Mucosa of rectum (tissue), 2 donors: ENCODE measurements around the gene TCP10L.
"Not testable (repeated sequence)": the region's sequence is repeated elsewhere in the genome, so short reads cannot be mapped to it uniquely, and the experiment has no call there.

Experiments used
- H3K27ac ChIP-seq, 2 donors: one replicate each; pipeline ENCODE4 v1.7.0; 2013; ENCODE audit warnings: inconsistent platforms in 2 of 2, low read depth in 2 of 2, low read length in 2 of 2
- H3K27me3 ChIP-seq, 2 donors: one replicate each; pipeline ENCODE4 v1.7.0; 2013; ENCODE audit warnings: low read length in 2 of 2; ENCODE audit not compliant: control insufficient read depth in 2 of 2, insufficient read depth in 2 of 2
- H3K36me3 ChIP-seq, 2 donors: one replicate each; pipeline ENCODE4 v1.7.0; 2013; ENCODE audit warnings: low read length in 2 of 2; ENCODE audit not compliant: control insufficient read depth in 2 of 2, insufficient read depth in 2 of 2
- H3K4me1 ChIP-seq, 2 donors: one replicate each; pipeline ENCODE4 v1.7.0; 2013; ENCODE audit warnings: low read length in 2 of 2, mild to moderate bottlenecking in 1 of 2; ENCODE audit not compliant: control insufficient read depth in 2 of 2, insufficient read depth in 2 of 2
- H3K4me3 ChIP-seq, 2 donors: one replicate each; pipeline ENCODE4 v1.7.0; 2013; ENCODE audit warnings: low read length in 2 of 2
- H3K9ac ChIP-seq, 2 donors: one replicate each; pipeline ENCODE4 v1.7.0; 2013; ENCODE audit warnings: low read length in 2 of 2, low read depth in 1 of 2, mild to moderate bottlenecking in 1 of 2
- H3K9me3 ChIP-seq, 2 donors: one replicate each; pipeline ENCODE4 v1.7.0; 2013; ENCODE audit warnings: low read length in 2 of 2; ENCODE audit not compliant: control insufficient read depth in 2 of 2
- donor health status: healthy.
- donor health status: Normal muscosa, but diverticular disease.

TCP10L gene

GRCh38 chr21:32558106-32558505, 27.2 kb downstream of the TCP10L start:
- Histone ChIP-seq H3K27me3 (no peaks in the 10 kb centered on the region), H3K9ac (no peak overlapping the region), H3K9me3 (no peaks in the 10 kb centered on the region), H3K4me1 (no peaks in the 10 kb centered on the region), H3K4me3 (no peak overlapping the region), H3K36me3 (no peaks in the 10 kb centered on the region), H3K27ac (no peak overlapping the region)

DNA sequence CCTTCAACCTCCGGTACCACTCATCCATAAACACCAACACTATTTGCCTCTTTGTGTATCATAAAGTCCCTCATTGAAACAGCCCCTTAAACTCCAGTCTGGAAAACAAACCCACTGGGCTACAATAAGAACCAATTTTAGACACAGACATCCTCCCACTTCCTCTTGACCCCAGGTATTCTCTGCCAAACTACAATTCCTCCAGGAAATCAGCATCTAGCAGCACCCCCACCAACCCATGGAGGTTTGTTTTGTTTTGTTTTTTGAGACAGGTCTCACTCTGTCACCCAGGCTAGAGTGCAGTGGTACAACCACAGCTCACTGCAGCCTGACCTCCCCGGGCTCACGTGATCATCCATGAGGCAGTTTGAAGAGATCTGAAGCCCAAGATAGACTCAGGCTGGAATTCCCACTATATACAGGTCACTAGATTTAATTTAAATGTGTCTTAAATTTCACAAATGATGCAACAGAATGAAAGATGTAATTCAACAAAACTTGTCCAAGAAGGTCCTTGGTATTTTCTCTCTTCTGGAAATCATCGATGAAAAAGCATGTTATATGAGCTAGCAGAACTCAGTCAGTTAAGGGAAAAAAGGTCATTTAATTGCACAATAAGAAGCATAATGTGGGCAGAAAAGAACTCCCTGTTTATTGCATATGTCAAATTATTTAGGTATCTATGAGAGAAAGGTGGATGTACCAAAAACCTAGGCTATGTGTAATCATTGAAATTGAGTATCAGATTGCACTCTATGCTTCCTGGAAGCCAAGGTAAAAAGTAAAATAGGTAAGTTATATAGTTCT, 30.3 kb downstream of the TCP10L start:
- Histone ChIP-seq H3K27ac (no peak overlapping the region), H3K4me3 (no peak overlapping the region), H3K9ac (no peak overlapping the region), H3K9me3 (no peaks in the 10 kb centered on the region), H3K4me1 (no peaks in the 10 kb centered on the region), H3K36me3 (no peaks in the 10 kb centered on the region), H3K27me3 (no peaks in the 10 kb centered on the region)

- Histone ChIP-seq H3K9ac (no peak overlapping the region), H3K36me3 (no peaks in the 10 kb centered on the region), H3K27ac (no peak overlapping the region), H3K4me1 (no peaks in the 10 kb centered on the region), H3K4me3 (no peak overlapping the region), H3K9me3 (no peaks in the 10 kb centered on the region), H3K27me3 (no peaks in the 10 kb centered on the region)
Observed at GRCh38 chr21:32549886-32550285, 35.4 kb downstream of the TCP10L start.

DNA sequence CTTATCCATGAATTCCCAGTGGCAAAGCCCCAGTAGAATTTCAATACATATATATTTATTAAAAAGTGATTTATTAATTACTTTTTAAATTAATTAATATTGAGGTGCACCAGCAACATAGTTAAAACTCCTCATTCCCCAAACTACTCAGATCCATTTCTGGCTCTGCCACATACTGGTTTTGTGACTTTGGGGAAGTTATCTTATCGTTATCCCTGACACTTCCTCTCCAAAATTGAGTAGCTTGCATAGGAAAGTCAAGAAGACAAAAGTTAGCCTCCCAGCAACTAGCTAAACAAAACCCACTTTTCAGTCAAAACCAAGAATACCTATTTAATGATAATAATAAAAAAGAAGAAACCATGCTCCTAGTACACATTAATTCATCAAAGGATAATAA, 35.9 kb downstream of the TCP10L start:
- no peak overlapping the region for H3K27ac ChIP-seq
- H3K27me3 ChIP-seq, result no peaks in the 10 kb centered on the region
- H3K4me3 ChIP-seq, result no peak overlapping the region
- no peaks in the 10 kb centered on the region for H3K4me1 ChIP-seq
- H3K9ac ChIP-seq, result no peak overlapping the region
- H3K36me3 ChIP-seq, result no peaks in the 10 kb centered on the region
- no peaks in the 10 kb centered on the region for H3K9me3 ChIP-seq

DNA sequence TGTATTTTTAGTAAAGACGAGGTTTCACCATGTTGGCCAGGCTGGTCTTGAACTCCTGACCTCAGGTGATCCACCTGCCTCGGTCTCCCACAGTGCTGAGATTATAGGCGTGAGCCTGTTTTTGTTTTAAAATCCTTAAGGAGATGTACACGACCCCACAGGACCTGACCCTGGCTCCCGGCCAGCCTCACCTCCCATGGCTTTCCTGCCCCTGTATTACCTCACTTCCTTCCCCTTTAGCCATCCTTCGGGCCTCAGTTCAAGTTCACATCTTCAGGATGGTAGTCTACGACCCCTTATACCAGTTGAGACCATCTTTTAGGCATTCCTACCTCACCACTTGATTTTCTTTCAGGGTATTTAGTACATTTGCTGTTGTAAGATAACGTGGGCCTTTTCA, 36.3 kb downstream of the TCP10L start:
- Histone ChIP-seq H3K4me1 (no peaks in the 10 kb centered on the region), H3K9me3 (no peaks in the 10 kb centered on the region), H3K36me3 (no peaks in the 10 kb centered on the region), H3K4me3 (no peak overlapping the region), H3K27ac (no peak overlapping the region), H3K27me3 (no peaks in the 10 kb centered on the region), H3K9ac (no peak overlapping the region)

GRCh38 chr21:32547018-32547417, 38.3 kb downstream of the TCP10L start:
- Histone ChIP-seq H3K27ac (no peak overlapping the region), H3K4me3 (no peak overlapping the region)

DNA sequence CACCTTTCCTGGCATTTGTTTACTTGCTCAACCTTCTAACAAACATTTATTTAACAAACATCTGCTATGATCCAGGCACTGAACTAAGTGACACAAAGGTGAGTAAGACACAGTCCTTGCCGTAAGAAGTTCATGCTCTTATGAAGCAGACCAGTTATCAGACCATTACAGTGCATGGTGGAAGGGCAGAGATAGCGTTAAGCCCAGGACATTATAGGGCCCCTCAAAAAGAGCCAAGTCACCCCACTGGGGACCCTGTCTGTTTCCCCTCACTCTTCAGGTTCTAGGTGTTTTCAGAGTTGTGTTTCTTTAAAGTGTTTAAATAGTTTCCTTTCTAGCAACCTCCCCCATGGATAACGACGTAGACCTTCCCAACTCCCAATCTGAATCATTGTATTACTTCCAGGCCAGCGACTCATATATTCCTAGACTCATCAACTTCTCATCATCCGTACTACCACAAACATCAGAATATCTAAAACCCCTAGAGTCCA, 39.3 kb downstream of the TCP10L start:
- Histone ChIP-seq H3K9me3 (no peaks in the 10 kb centered on the region), H3K9ac (no peak overlapping the region), H3K4me3 (no peak overlapping the region), H3K27ac (no peak overlapping the region), H3K4me1 (no peaks in the 10 kb centered on the region), H3K27me3 (no peaks in the 10 kb centered on the region), H3K36me3 (no peaks in the 10 kb centered on the region)

More at GRCh38 chr21:32547018-32547417, 38.3 kb downstream of the TCP10L start:
- no peaks in the 10 kb centered on the region for H3K27me3 ChIP-seq
- H3K9me3 ChIP-seq, result no peaks in the 10 kb centered on the region
- H3K9ac ChIP-seq, result no peak overlapping the region
- no peaks in the 10 kb centered on the region for H3K36me3 ChIP-seq
- H3K4me1 ChIP-seq, result no peaks in the 10 kb centered on the region

- no peaks in the 10 kb centered on the region for H3K9me3 ChIP-seq
- no peak overlapping the region for H3K27ac ChIP-seq
- H3K27me3 ChIP-seq, result no peaks in the 10 kb centered on the region
- H3K4me1 ChIP-seq, result no peaks in the 10 kb centered on the region
- H3K4me3 ChIP-seq, result no peak overlapping the region
- no peaks in the 10 kb centered on the region for H3K36me3 ChIP-seq
- H3K9ac ChIP-seq, result no peak overlapping the region
Observed at GRCh38 chr21:32544697-32545096, 40.6 kb downstream of the TCP10L start.

DNA sequence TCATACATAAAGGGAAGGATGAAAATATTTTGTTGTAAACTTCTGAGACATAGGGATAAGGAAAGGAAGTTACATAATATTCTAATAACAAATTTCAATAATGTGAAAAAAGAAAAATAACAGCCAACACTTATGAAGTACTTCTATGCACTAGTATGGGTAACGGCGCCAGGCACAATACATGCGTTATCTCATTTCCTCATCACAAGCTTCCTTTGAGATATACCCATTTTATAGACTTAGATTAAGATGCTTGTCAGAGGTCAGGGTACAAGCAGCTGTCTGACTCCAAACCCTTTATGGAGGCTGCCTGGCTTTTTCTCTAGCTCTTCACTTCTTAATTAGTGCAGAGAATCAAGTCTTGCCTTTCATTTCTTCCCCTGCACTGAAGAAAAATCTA, 41.3 kb downstream of the TCP10L start:
- H3K27ac ChIP-seq, result no peak overlapping the region
- H3K4me3 ChIP-seq, result no peak overlapping the region
- no peaks in the 10 kb centered on the region for H3K9me3 ChIP-seq
- H3K36me3 ChIP-seq, result no peaks in the 10 kb centered on the region
- H3K4me1 ChIP-seq, result no peaks in the 10 kb centered on the region
- H3K9ac ChIP-seq, result no peak overlapping the region
- H3K27me3 ChIP-seq, result no peaks in the 10 kb centered on the region

DNA sequence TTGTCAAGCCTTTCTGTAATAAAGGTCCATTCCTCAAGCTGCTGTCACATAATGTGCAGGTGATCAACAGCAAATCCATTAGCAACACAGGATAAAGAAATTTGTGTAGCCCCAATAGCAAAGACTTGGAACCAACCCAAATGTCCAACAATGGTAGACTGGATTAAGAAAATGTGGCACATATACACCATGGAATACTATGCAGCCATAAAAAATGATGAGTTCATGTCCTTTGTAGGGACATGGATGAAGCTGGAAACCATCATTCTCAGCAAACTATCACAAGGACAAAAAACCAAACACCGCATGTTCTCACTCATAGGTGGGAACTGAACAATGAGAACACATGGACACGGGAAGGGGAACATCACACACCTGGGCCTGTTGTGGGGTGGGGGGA, 42.3 kb downstream of the TCP10L start:
- not testable (repeated sequence) for H3K9me3 ChIP-seq, H3K27me3 ChIP-seq, H3K9ac ChIP-seq, H3K4me1 ChIP-seq, H3K36me3 ChIP-seq, H3K27ac ChIP-seq, H3K4me3 ChIP-seq
